GM12878 (cell line): Measurements from ENCODE around the gene PLSCR4. TPM values are rescaled to one million over a fixed set of nuclear protein-coding genes. Genes with fewer than 3 reads are reported as not detected.

Experiments used
- ATAC-seq: fragments of 200-7000 bp; cut with Tn5 transposase; 3 replicates; pipeline ENCODE4 v1.9.1; 2020; ENCODE audit warnings: mild to moderate bottlenecking, moderate library complexity
- BruUV-seq: library from RNA; stranded (reverse); fragments of 400-500 nt; replicated peaks from 2 replicates; lab custom pipeline; 2021; lab: Mats Ljungman, UMichigan
- CTCF ChIA-PET: fragments of 300-600 bp; sonication (Branson Sonifier 250); formaldehyde crosslinking; extraction: SDS; loops from one replicate; lab custom pipeline; 2021; ENCODE audit warnings: inconsistent platforms; lab: Yijun Ruan, JAX
- POLR2A ChIA-PET: fragments of 350-600 bp; formaldehyde crosslinking; extraction: SDS; loops from one replicate; lab custom pipeline; 2021; ENCODE audit warnings: inconsistent platforms; lab: Charles Lee
- RAD21 ChIA-PET: fragments of 300-600 bp; sonication (Branson Sonifier 250); formaldehyde crosslinking; loops from one replicate; lab custom pipeline; 2023; ENCODE audit warnings: antibody characterized with exemption; ENCODE audit not compliant: unreplicated experiment; lab: Charles Lee
- SMC1A ChIA-PET: fragments of 300-600 bp; sonication (Branson Sonifier 250); formaldehyde crosslinking; loops from one replicate; lab custom pipeline; 2023; ENCODE audit not compliant: unreplicated experiment, uncharacterized antibody; lab: Charles Lee
- DNase-seq: peaks from one replicate; pipeline ENCODE4 v3.0.0-alpha.2; 2011; ENCODE audit warnings: low read depth, low spot score
- FAIRE-seq: peaks from 3 replicates; lab custom pipeline; 2011; peaks lifted over from hg19 to GRCh38; lab: Jason Lieb, UNC
- H2AFZ ChIP-seq: 2 replicates; pipeline ENCODE4 v1.6.0; 2011; ENCODE audit warnings: low read depth, low read length, control low read depth; ENCODE audit not compliant: control insufficient read depth
- H3K27ac ChIP-seq: 2 replicates; pipeline ENCODE4 v1.5.1; 2011; ENCODE audit warnings: control low read depth; ENCODE audit not compliant: control insufficient read depth, insufficient read depth
- H3K27me3 ChIP-seq, 2 experiments: replicated peaks in 1 of 2; 2 replicates each; pipeline versions ENCODE4 v1.6.0 to v1.6.1; 2011; ENCODE audit warnings: low read length in 1 of 2; ENCODE audit not compliant: control insufficient read depth in 2 of 2, insufficient read depth in 2 of 2
- H3K36me3 ChIP-seq, 2 experiments: 2 replicates each; pipeline ENCODE4 v1.5.1; 2011; ENCODE audit warnings: low read length in 1 of 2; ENCODE audit not compliant: control insufficient read depth in 2 of 2, insufficient read depth in 2 of 2
- H3K4me1 ChIP-seq: 2 replicates; pipeline ENCODE4 v1.6.1; 2011; ENCODE audit warnings: mild to moderate bottlenecking, low read length, moderate library complexity, mixed read lengths; ENCODE audit not compliant: control insufficient read depth, insufficient read depth
- H3K4me2 ChIP-seq: 2 replicates; pipeline ENCODE4 v1.6.0; 2011; ENCODE audit warnings: control low read depth; ENCODE audit not compliant: control insufficient read depth, insufficient read depth
- H3K4me3 ChIP-seq: fragments of 200-600 bp; sonication (generic); 2 replicates; pipeline ENCODE4 v1.5.1; 2016
- H3K79me2 ChIP-seq: 2 replicates; pipeline ENCODE4 v1.6.0; 2011; ENCODE audit warnings: low read length; ENCODE audit not compliant: control insufficient read depth, insufficient read depth
- H3K9ac ChIP-seq: 2 replicates; pipeline ENCODE4 v1.8.0; 2011; ENCODE audit warnings: low read length, control low read depth, mixed read lengths; ENCODE audit not compliant: control insufficient read depth, insufficient read depth
- H3K9me3 ChIP-seq: replicated peaks from 3 replicates; pipeline ENCODE4 v1.5.1; 2011; ENCODE audit warnings: mild to moderate bottlenecking, low read length; ENCODE audit not compliant: control insufficient read depth, insufficient read depth
- H4K20me1 ChIP-seq: 2 replicates; pipeline ENCODE4 v1.6.0; 2011; ENCODE audit not compliant: control insufficient read depth, insufficient read depth
- BACH1 ChIP-seq: fragments of 450-650 bp; IDR thresholded peaks from 2 replicates; pipeline ENCODE4 v1.6.1; 2017; ENCODE audit warnings: mild to moderate bottlenecking, borderline replicate concordance
- CHD2 ChIP-seq: IDR thresholded peaks from 2 replicates; pipeline ENCODE4 v1.6.1; 2011; ENCODE audit warnings: low read depth, low read length, improper control_type of control experiment, borderline replicate concordance
- DPF2 ChIP-seq: fragments of 450-650 bp; IDR thresholded peaks from 2 replicates; pipeline ENCODE4 v1.6.1; 2017; ENCODE audit warnings: mild to moderate bottlenecking
- EGR1 ChIP-seq, 2 experiments: IDR thresholded peaks; 1 replicate in 1 of 2; 2 replicates in 1 of 2; pipeline ENCODE4 v1.6.1; 2011 to 2012; ENCODE audit warnings: low read depth in 2 of 2, low read length in 2 of 2, borderline replicate concordance in 1 of 2, mild to moderate bottlenecking in 1 of 2, moderate library complexity in 1 of 2
- EZH2 ChIP-seq: IDR thresholded peaks from 2 replicates; pipeline ENCODE4 v1.6.1; 2012; ENCODE audit warnings: low read depth, mild to moderate bottlenecking, control low read depth, inconsistent platforms, low read length, borderline replicate concordance; ENCODE audit not compliant: control insufficient read depth
- FOS ChIP-seq: IDR thresholded peaks from 3 replicates; pipeline ENCODE4 v1.6.1; 2011; ENCODE audit warnings: borderline replicate concordance; ENCODE audit not compliant: insufficient read length; ENCODE audit errors: extremely low read depth
- FOXK2 ChIP-seq: fragments of 450-650 bp; IDR thresholded peaks from 2 replicates; pipeline ENCODE4 v1.6.1; 2017; ENCODE audit warnings: mild to moderate bottlenecking, moderate library complexity
- GABPA ChIP-seq: IDR thresholded peaks from 2 replicates; pipeline ENCODE4 v1.6.1; 2014; ENCODE audit warnings: antibody characterized with exemption, low read depth, mild to moderate bottlenecking, inconsistent platforms
- HDGF ChIP-seq: fragments of 450-650 bp; IDR thresholded peaks from 2 replicates; pipeline ENCODE4 v1.6.1; 2016; ENCODE audit warnings: antibody characterized with exemption
- IKZF2 ChIP-seq, 2 experiments: fragments of 450-650 bp; IDR thresholded peaks; 2 replicates each; pipeline ENCODE4 v1.6.1; 2017; ENCODE audit warnings: mild to moderate bottlenecking in 2 of 2, moderate library complexity in 2 of 2
- IRF4 ChIP-seq: IDR thresholded peaks from 2 replicates; pipeline ENCODE4 v1.6.1; 2011; ENCODE audit warnings: low read depth, low read length
- RUNX3 ChIP-seq: IDR thresholded peaks from 2 replicates; pipeline ENCODE4 v1.6.1; 2012; ENCODE audit warnings: low read length, inconsistent platforms
- SREBF1 ChIP-seq: IDR thresholded peaks from 2 replicates; pipeline ENCODE4 v1.6.1; 2012; ENCODE audit warnings: mild to moderate bottlenecking, low read length
- SRF ChIP-seq, 2 experiments: IDR thresholded peaks; 2 replicates each; pipeline ENCODE4 v1.6.1; 2011; ENCODE audit warnings: low read depth in 2 of 2, low read length in 2 of 2, mild to moderate bottlenecking in 1 of 2, moderate library complexity in 1 of 2
- STAT1 ChIP-seq: fragments of 450-650 bp; conservative IDR thresholded peaks from 2 replicates; pipeline ENCODE4 v1.6.1; 2014; ENCODE audit warnings: antibody characterized with exemption, mild to moderate bottlenecking
- ZBED1 ChIP-seq: IDR thresholded peaks from 2 replicates; pipeline ENCODE4 v1.6.1; 2016; ENCODE audit warnings: borderline replicate concordance
- ZNF592 ChIP-seq: fragments of 450-650 bp; IDR thresholded peaks from 2 replicates; pipeline ENCODE4 v1.6.1; 2017; ENCODE audit warnings: mild to moderate bottlenecking, moderate library complexity
- ZSCAN29 ChIP-seq: fragments of 450-650 bp; IDR thresholded peaks from 2 replicates; pipeline ENCODE4 v1.6.1; 2017; ENCODE audit warnings: mild to moderate bottlenecking, moderate library complexity
- WGBS: methylation state at CpG from one replicate; pipeline ENCODE4 v1.1.6; 2016; ENCODE audit warnings: low lambda C conversion rate; ENCODE audit not compliant: insufficient replicate concordance, insufficient coverage; ENCODE audit errors: missing lambda C conversion rate; 5-methylcytosine and 5-hydroxymethylcytosine counted together
- in situ Hi-C: fragments of 300-500 bp; cut with MboI; formaldehyde crosslinking; loops from 9 replicates; pipeline ENCODE4 v1.14.3; 2018; ENCODE audit warnings: mixed read lengths
- intact Hi-C: fragments of 100-400 bp; cut with micrococcal nuclease; formaldehyde crosslinking; loops from one replicate; pipeline ENCODE4 v1.14.2; 2022; ENCODE audit not compliant: unreplicated experiment
- polyA plus RNA-seq, 11 experiments: library from polyadenylated mRNA; depleted of rRNA in 4 of 11; unstranded in 6 of 11; stranded (reverse) in 5 of 11; fragments of >200 nt; fragmentation: Nextera tagmentation in 4 of 11; fragmentation: Illumina TruSeq in 1 of 11; extraction: Ambion mirVana in 4 of 11; extraction: Trizol in 1 of 11; gene quantifications; 1 replicate in 1 of 11; 2 replicates in 10 of 11; pipeline versions ENCODE4 v1.2.1 to v1.2.3, GENCODE V29; 2011 to 2016; ENCODE audit warnings: inconsistent platforms in 2 of 11, missing spikeins in 2 of 11, low read depth in 1 of 11
- total RNA-seq, 4 experiments: library from RNA; depleted of rRNA in 3 of 4; stranded (reverse); fragments of >200 nt in 3 of 4; fragmentation: Illumina TruSeq in 1 of 4; extraction: Trizol in 1 of 4; gene quantifications; 2 replicates each; pipeline versions ENCODE4 v1.2.1 to v1.2.3, GENCODE V29; 2013 to 2021
- TF ChIP-seq, protein P1 (sequence below): IDR thresholded peaks from 2 replicates; pipeline ENCODE4 v1.6.1; 2011; ENCODE audit warnings: low read depth, mild to moderate bottlenecking, low read length, moderate library complexity, borderline replicate concordance; ENCODE audit errors: extremely low read depth
- TF ChIP-seq, protein P2 (sequence below): fragments of 450-650 bp; IDR thresholded peaks from 2 replicates; pipeline ENCODE4 v1.6.1; 2017; ENCODE audit warnings: low read depth, mild to moderate bottlenecking, moderate library complexity

The PLSCR4 gene
- total and polyA plus RNA-seq, 10 of the 15 experiments (the other 5 are each of a cell fraction or from before 2014, with no cell fraction given), result 0.02 TPM; not detected in 9

- intact Hi-C loops, result no loop called here
- no peak for FAIRE-seq
- ATAC-seq, result no peak
- no peak overlapping the region for H3K9ac ChIP-seq
- H3K4me2 ChIP-seq, result no peak overlapping the region
- CTCF ChIA-PET, result interaction anchor here (0.8 to 2.1 kb wide), 2 partner anchors 37 to 101 kb away, joined by 3 to 6 read pairs; no protein-coding TSS in a partner anchor
- H3K4me3 ChIP-seq, result no peak overlapping the region
- SMC1A ChIA-PET, result interaction anchor here (1.0 to 1.1 kb wide), 2 partner anchors 44 to 349 kb away, joined by 3 read pairs; no protein-coding TSS in a partner anchor
- H4K20me1 ChIP-seq, result no peaks in the 10 kb centered on the region
- no peak overlapping the region for H3K27ac ChIP-seq
- H3K36me3 ChIP-seq, result no peaks in the 10 kb centered on the region
- DNase-seq, result no peak
- RAD21 ChIA-PET, result no interaction called here
- no peak for TF ChIP-seq STAT1
- TF ChIP-seq HDGF, result no peak
- no peak for TF ChIP-seq GABPA
- no peak for TF ChIP-seq SREBF1
- TF ChIP-seq RUNX3, result no peak
- TF ChIP-seq ZSCAN29, result no peak
- TF ChIP-seq EGR1 (IDR thresholded peaks at IDR 0.05; ENCODE audit: borderline replicate concordance in 1 of 2, low read depth in 2 of 2, low read length in 2 of 2), result no peak
- no peak for TF ChIP-seq IKZF2 (IDR thresholded peaks at IDR 0.05)
- no peak for TF ChIP-seq ZBED1
- TF ChIP-seq IRF4, result no peak
- no peak for TF ChIP-seq CHD2
- no peak for TF ChIP-seq FOXK2
- no peak for TF ChIP-seq DPF2
- no peak for TF ChIP-seq SRF (IDR thresholded peaks at IDR 0.05; ENCODE audit: low read depth in 2 of 2, low read length in 2 of 2)
- TF ChIP-seq, protein P1, sequence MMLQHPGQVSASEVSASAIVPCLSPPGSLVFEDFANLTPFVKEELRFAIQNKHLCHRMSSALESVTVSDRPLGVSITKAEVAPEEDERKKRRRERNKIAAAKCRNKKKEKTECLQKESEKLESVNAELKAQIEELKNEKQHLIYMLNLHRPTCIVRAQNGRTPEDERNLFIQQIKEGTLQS, result no peak
- TF ChIP-seq, protein P2, sequence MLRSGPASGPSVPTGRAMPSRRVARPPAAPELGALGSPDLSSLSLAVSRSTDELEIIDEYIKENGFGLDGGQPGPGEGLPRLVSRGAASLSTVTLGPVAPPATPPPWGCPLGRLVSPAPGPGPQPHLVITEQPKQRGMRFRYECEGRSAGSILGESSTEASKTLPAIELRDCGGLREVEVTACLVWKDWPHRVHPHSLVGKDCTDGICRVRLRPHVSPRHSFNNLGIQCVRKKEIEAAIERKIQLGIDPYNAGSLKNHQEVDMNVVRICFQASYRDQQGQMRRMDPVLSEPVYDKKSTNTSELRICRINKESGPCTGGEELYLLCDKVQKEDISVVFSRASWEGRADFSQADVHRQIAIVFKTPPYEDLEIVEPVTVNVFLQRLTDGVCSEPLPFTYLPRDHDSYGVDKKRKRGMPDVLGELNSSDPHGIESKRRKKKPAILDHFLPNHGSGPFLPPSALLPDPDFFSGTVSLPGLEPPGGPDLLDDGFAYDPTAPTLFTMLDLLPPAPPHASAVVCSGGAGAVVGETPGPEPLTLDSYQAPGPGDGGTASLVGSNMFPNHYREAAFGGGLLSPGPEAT, result no peak
- no peak for TF ChIP-seq BACH1
- no peak for TF ChIP-seq ZNF592
- no peak for TF ChIP-seq FOS
- no peak for TF ChIP-seq EZH2
- H3K9me3 ChIP-seq, result no peaks in the 10 kb centered on the region
- H2AFZ ChIP-seq, result no peak overlapping the region
- no peaks in the 10 kb centered on the region for H3K79me2 ChIP-seq
- 50% methylated on average over 2 of the region's 2 CpGs for WGBS
- no TSS peak for BruUV-seq
- POLR2A ChIA-PET, result no interaction called here
- in situ Hi-C loops, result no loop called here
- H3K27me3 ChIP-seq, result no peaks in the 10 kb centered on the region
- H3K4me1 ChIP-seq, result no peaks in the 10 kb centered on the region
These were observed 24.0 kb downstream of the PLSCR4 start for GRCh38 chr3:146226881-146227280.
